Measurements from ENCODE around the gene TMEM151B. TPM values are rescaled to one million over a fixed set of nuclear protein-coding genes. Genes with fewer than 3 reads are reported as not detected.

Gene TMEM151B
- total RNA-seq, 4 donors from 2014 or later: 0.27 to 0.69 TPM; not detected in 2

- Histone ChIP-seq H3K4me1 (no peaks in the 10 kb centered on the region), H3K27ac (no peak overlapping the region), H3K27me3 (no peaks in the 10 kb centered on the region), H3K4me3 (no peak overlapping the region), H3K9me3 (no peaks in the 10 kb centered on the region), H3K36me3 (no peaks in the 10 kb centered on the region)
- ATAC-seq: no peak
- no peak for TF ChIP-seq POLR2A (IDR thresholded peaks at IDR 0.05)
- TF ChIP-seq POLR2AphosphoS5 (IDR thresholded peaks at IDR 0.05): no peak
- no peak for TF ChIP-seq EP300 (IDR thresholded peaks at IDR 0.05)
- TF ChIP-seq CTCF (IDR thresholded peaks at IDR 0.05): no peak
- 69 to 87% methylated on average over 2 to 3 of the region's 4 CpGs for WGBS, 2 donors (ENCODE audit: low coverage in 1 of 2)
These were observed 82.0 kb downstream of the TMEM151B start for GRCh38 chr6:44352259-44352658.

- H3K27me3 ChIP-seq: no peaks in the 10 kb centered on the region
These were observed 83.1 kb downstream of the TMEM151B start for GRCh38 chr6:44353336-44353735.

GRCh38 chr6:44355640-44356039 lies 85.4 kb downstream of the TMEM151B start:
- H3K9me3 ChIP-seq: no peaks in the 10 kb centered on the region
- TF ChIP-seq EP300 (IDR thresholded peaks at IDR 0.05) (no peak), CTCF (IDR thresholded peaks at IDR 0.05) (no peak), POLR2A (IDR thresholded peaks at IDR 0.05) (no peak), POLR2AphosphoS5 (IDR thresholded peaks at IDR 0.05) (no peak)
- no peaks in the 10 kb centered on the region for H3K4me1 ChIP-seq
- WGBS, 2 donors (ENCODE audit: low coverage in 1 of 2): 75 to 79% methylated on average over 2 to 4 of the region's 4 CpGs
- no peak overlapping the region for H3K27ac ChIP-seq
- H3K4me3 ChIP-seq: no peak overlapping the region
- no peak for ATAC-seq
- no peaks in the 10 kb centered on the region for H3K36me3 ChIP-seq
- no peaks in the 10 kb centered on the region for H3K27me3 ChIP-seq

More at GRCh38 chr6:44353336-44353735, 83.1 kb downstream of the TMEM151B start:
- Histone ChIP-seq H3K4me1 (no peaks in the 10 kb centered on the region), H3K36me3 (no peaks in the 10 kb centered on the region), H3K27ac (no peak overlapping the region), H3K4me3 (no peak overlapping the region), H3K9me3 (no peaks in the 10 kb centered on the region)
- TF ChIP-seq POLR2AphosphoS5 (IDR thresholded peaks at IDR 0.05) (no peak), EP300 (IDR thresholded peaks at IDR 0.05) (no peak), POLR2A (IDR thresholded peaks at IDR 0.05) (no peak), CTCF (IDR thresholded peaks at IDR 0.05) (no peak)
- WGBS, 2 donors (ENCODE audit: low coverage in 1 of 2): 50 to 57% methylated on average over 2 of the region's 2 CpGs
- ATAC-seq: no peak

- Histone ChIP-seq H3K27ac (no peak overlapping the region), H3K4me1 (no peaks in the 10 kb centered on the region), H3K9me3 (no peaks in the 10 kb centered on the region), H3K36me3 (no peaks in the 10 kb centered on the region), H3K4me3 (no peak overlapping the region), H3K27me3 (no peaks in the 10 kb centered on the region)
- no peak for TF ChIP-seq POLR2AphosphoS5 (IDR thresholded peaks at IDR 0.05)
- TF ChIP-seq EP300 (IDR thresholded peaks at IDR 0.05): no peak
- TF ChIP-seq CTCF (IDR thresholded peaks at IDR 0.05): no peak
- ATAC-seq: no peak
- WGBS, 2 donors (ENCODE audit: low coverage in 1 of 2): 67 to 80% methylated on average over 1 of the region's 1 CpG
These were observed 86.2 kb downstream of the TMEM151B start for GRCh38 chr6:44356487-44356886.

Other genes with a start within 250 kb of the TMEM151B start
- gene MRPL14, start 143.0 kb upstream of the TMEM151B start, total RNA-seq: 10 to 100 TPM; 31.6 to 40.5 (median 35.8) TPM
- gene TMEM63B, start 142.9 kb upstream of the TMEM151B start, total RNA-seq: 10 to 100 TPM; 11.3 to 32.0 (median 23.9) TPM
- under 1 TPM in 3 of 4 donors, not detected in 1; 0.19 to 0.45 (median 0.27) TPM for gene CAPN11, start 111.6 kb upstream of the TMEM151B start, total RNA-seq
- 1 to 10 TPM in 1 of 4 donors, not detected in 3; 1.4 TPM for gene MYMX, start 53.5 kb upstream of the TMEM151B start, total RNA-seq
- gene SLC29A1, start 46.9 kb upstream of the TMEM151B start, total RNA-seq: 100 to 1,000 TPM; 101 to 281 (median 134) TPM
- 100 to 1,000 TPM; 553 to 749 (median 626) TPM for gene HSP90AB1, start 23.3 kb upstream of the TMEM151B start, total RNA-seq
- 10 to 100 TPM; 21.3 to 34.0 (median 25.6) TPM for gene SLC35B2, start 12.9 kb upstream of the TMEM151B start, total RNA-seq
- gene NFKBIE, start 4.9 kb upstream of the TMEM151B start, total RNA-seq: 10 to 100 TPM in 1 of 4 donors, 1 to 10 TPM in 3; 4.2 to 13.4 (median 5.7) TPM
- 1 to 10 TPM; 6.1 to 9.4 (median 6.9) TPM for gene AARS2, start 42.9 kb downstream of the TMEM151B start, total RNA-seq
- gene SPATS1, start 72.2 kb downstream of the TMEM151B start, total RNA-seq: not detected
- gene CDC5L, start 117.3 kb downstream of the TMEM151B start, total RNA-seq: 10 to 100 TPM; 23.3 to 32.1 (median 28.5) TPM